HG03439 (cell line): Measurements from ENCODE around the gene CPNE7.
"Not testable (repeated sequence)": the region's sequence is repeated elsewhere in the genome, so short reads cannot be mapped to it uniquely, and the experiment has no call there.

ENCODE experiments used
- ATAC-seq: cut with Tn5 transposase; IDR thresholded peaks from one replicate; pipeline ENCODE4 v1.9.1; 2021; ENCODE audit warnings: mild to moderate bottlenecking, moderate library complexity; ENCODE audit not compliant: unreplicated experiment

Gene CPNE7

DNA sequence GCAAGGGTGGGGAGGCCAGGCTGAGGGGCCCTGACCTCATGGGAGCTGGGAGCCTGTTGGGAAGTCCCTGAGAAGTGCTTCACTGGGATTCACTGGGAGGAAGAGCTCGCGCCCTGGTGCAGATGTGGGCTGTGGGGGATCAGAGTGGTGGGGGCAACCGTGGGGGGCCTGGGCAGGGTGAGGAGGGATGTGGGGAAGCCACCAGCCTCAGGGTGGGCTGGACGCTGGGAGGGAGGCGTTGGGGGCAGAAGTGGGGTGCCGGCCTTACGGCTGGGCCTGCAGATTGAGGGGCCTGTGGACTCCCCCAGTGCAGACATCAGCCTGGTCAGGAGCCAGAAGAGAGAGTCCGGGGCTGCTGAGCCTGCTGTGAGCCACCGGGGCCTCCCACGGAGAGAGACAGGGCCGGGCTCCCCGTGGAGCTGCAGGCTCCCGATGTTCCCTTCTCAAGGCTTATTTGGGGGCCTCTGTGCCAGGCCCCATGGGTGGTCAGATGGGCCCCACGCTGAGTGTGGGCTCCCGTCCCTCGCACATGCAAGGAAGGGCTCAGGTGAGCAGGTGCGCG lies 45.7 kb downstream of the CPNE7 start:
- no peak for ATAC-seq

DNA sequence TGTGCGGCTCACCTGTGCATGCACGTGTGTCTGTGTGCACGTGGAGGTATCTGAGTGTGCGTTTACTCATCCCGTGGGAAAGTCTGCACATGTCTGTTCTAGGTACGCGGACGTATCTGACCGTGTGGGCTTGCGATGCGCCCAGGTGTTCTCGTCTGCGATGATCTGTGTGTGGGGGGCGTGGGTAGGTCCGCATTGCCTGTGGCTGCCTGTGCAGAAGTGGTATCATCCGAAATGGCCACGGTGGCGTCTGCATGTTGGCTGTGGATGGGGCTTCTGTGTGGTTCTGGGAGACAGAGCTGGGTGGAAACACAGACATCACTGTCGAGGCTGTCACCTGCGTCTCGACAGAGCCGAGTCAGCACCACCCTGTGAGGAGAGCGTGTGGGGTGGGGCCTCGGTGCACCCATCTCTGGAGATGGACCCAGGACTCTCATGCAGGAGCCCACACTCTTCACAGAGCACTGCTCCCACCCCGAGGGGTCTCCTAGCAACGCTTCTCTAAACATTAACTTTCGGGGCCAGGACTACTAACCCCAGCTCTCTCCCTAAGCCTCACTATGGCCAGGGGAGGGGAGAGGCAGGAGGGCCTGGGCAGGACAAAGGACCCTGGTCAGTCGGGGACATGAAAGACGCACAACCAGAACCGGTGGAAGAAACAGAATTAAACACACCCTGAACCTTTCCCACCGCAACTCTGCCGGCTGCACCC lies 46.3 kb downstream of the CPNE7 start:
- ATAC-seq: no peak

DNA sequence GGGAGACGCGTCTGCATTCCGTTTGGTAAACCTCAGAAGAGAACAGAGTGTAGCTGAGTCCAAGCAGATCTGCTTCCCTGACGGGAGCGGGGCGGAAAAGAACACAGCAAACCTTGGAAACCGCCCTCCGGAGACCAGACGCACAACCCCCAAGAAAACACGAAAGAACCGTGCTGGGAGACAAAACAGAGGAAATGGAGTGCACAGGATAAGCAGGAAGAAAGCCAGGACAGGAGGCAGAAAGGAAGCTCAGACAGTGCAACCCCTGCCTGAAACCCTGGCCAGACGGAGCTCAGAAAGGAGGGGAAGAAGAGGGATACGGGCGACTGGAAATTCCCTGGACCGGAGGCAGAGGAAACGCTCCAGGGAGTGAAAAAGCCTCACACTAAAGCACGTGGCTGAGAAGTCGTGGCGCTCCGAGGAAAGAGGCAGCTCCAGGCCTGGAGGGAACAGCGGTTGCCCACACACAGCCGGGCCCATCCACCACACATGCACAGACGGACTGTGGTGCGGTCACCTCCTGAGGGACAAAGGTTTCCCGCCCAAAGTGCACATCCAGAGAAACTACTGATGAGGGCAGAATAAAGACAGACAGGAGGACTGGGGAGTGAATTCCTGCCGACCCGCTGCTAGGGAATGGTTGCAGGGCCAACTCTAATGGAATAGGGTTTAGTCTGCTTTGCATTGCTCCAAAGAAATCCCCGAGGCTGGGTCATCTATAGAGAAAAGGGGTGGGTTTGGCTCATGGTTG lies 48.1 kb downstream of the CPNE7 start:
- no peak for ATAC-seq

DNA sequence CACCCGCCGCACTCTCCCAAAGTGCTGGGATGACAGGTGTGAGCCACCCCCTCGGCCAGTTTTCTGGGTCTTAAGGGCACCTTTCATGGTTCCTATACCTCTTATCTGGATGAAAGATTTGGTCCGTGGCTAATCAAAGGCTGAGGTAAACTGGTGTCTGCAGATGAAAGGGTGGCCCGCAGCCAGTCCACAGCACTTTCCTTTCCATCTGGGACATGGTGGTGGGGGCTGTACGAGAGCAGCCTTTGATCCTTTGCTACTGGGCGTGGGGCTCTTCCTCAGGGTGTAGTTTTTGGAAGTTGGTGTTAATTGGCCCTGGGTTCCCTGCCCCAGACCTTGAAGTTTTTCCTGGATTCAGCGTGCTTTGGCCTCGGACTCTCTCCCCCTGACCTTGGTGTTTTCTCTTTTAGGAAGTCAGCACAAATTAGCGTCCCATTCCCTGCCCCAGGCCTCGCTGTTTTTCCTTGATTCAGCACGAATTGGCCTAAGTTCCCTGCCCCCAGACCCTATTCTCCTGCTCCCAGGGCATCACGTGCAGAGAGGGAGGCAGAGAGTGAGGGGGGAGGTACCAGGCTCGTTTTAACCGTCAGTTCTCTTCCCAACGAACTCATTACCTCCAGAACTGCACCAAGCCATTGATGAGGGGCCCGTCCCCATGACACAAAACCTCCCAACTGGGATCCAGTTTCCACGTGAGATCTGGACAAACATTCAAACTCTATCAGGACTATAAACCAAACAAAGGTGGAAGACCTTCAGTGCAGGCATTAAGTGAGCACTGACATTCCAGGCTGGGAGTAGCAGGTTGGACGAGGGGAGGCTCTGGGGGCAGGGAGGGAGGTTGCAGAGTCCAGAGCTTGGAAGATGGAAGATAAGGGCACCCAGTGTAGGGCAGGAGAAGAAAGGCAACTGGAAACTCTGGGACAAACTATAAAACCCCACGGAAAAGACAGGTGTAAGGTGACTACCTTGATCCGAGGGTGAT lies 49.5 kb downstream of the CPNE7 start:
- no peak for ATAC-seq

DNA sequence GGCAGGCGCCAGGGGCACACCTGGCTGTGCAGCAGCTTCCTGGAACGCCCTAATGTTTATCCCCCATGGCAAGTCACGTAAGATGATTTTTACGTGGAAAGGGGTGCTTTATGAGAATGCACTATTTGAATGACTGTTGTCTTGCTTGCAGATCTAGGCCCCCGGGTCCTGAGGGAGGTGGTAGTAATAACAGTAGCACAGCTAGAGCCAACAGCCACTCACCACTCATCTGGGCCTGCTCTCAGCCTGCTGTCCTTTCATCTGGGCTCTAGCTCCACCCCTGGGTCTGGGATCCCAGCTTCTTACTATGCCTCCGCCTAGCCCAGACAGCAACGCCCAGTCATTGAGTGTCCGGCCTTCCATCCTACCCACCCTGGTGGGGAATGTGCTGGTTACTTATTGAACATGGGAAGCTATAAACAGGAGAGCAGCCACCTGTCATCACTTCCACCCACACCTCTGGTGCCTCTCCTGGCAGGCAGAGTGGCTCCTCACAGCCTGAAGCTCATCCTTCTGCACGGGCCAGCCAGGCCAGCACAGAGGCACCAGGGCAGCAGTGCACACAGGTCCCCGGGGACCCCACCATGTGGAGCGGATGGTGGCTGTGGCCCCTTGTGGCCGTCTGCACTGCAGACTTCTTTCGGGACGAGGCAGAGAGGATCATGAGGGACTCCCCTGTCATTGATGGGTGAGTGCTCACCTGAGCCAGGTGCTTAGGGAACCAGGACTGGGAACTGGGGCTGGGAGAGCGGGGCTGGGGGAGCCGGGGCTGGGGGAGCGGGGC lies 54.5 kb downstream of the CPNE7 start:
- ATAC-seq: no peak

DNA sequence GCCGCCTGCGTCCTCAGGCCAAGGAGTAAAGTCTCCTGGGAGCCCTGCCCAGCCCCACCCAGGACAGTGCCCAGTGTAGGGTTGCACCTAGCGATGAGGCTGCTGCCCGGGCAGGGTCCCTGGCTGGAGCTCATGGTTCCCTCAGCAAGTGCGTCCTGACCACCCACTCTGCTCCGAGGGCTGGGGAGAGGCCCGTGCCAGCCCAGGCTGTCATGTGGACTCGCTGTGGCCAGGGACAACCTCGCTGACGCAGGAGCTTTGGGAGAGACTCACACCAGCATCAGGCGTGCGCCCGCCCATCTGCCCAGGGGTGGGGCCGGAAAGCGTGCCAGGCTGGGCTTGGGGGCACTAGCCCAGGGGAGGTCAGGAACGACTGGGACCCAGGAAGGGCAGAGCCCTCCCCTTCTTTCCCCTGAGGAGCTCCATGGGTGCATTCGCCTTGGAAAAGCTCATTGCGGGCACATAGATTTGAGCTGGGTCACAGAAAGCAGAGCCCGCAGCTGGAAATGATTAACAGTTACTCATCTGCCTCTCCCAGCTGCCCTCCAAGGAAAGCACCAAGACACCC lies 57.6 kb downstream of the CPNE7 start:
- ATAC-seq: no peak

DNA sequence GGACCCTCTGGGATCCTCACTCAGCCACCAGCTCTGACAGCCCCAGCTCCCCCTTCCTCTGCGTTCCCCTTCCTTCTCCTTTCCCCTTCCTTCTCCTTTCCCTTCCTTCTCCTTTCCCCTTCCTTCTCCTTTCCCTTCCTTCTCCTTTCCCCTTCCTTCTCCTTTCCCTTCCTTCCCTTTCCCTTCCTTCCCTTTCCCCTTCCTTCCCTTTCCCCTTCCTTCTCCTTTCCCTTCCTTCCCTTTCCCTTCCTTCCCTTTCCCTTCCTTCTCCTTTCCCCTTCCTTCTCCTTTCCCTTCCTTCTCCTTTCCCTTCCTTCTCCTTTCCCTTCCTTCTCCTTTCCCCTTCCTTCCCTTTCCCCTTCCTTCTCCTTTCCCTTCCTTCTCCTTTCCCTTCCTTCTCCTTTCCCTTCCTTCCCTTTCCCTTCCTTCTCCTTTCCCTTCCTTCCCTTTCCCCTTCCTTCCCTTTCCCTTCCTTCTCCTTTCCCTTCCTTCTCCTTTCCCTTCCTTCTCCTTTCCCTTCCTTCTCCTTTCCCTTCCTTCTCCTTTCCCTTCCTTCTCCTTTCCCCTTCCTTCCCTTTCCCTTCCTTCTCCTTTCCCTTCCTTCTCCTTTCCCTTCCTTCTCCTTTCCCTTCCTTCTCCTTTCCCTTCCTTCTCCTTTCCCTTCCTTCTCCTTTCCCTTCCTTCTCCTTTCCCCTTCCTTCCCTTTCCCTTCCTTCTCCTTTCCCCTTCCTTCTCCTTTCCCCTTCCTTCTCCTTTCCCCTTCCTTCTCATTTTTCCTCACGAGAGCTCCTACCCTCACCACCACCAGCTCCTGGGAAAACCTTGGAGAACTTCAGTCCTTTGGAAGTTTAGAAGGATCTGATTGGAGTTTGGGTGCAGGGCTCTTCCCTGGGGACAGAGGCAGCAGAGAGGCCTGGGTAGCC lies 59.2 kb downstream of the CPNE7 start:
- ATAC-seq: not testable (repeated sequence)

DNA sequence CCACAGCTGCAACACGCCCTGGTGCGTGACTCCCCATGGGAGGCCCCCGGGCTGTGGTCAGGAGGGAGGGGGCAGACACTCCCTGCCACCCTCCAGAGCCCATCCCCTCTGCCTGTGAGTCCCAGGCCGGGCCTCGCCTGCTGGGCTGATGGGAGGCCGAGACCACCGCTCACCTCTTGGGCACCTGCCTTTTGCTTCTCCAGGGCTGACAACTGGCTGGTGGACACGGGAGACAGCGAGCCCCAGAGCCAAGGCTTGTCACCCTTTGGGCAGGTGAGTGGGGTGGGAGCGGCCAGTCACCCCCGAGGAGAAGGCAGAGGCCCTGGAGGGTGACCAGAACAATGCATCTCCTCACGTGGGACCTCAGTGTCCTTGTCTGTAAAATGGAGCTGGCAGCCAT lies 61.1 kb downstream of the CPNE7 start:
- ATAC-seq: no peak

DNA sequence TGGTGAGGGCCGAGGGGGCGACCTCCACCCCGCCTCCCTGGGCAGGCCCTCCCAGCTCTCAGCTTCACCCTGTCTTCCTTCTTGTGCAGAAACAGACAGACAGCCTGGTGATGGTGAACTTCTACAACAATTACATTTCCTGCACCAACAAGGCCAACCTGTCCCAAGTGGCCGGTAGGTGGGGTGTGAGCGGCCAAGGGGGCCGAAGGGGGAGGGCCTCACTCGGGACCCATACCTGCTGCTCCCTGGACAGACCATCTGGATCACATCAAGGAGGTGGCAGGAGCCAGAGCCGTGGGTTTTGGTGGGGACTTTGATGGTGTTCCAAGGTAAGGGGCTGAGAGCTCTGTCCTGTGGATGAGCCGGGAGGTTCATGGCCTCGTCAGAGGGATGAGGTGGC lies 61.8 kb downstream of the CPNE7 start:
- ATAC-seq: no peak

DNA sequence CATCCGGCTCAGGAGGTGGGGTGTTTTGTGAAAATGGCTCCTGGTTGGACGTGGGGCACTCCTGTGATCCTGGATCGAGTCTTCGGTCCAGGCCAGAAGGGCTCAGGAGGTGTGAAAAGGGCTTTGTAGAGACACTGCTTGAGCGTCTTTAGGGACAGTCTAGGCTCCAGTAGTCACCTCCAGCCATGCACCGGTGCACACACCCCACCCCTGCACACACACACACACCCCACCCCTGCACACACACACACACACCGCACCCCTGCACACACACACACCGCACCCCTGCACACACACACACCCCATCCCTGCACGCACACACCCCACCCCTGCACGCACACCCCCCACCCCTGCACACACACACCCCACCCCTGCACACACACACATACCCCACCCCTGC lies 62.9 kb downstream of the CPNE7 start:
- no peak for ATAC-seq

DNA sequence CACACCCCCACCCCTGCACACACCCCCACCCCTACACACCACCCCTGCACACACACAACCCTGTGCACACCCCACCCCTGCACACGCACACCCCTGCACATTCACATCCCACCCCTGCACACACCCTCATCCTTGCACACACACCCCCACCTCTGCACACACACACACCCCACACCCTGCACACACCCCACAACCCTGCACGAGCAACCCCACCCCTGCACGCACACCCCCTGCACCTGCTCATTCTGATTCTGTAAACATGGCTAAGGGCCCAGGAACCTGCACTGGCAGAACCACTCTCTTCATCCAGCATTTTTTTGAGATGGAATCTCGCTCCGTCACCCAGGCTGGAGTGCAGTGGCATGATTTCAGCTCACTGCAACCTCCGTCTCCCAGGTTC lies 63.8 kb downstream of the CPNE7 start:
- no peak for ATAC-seq

DNA sequence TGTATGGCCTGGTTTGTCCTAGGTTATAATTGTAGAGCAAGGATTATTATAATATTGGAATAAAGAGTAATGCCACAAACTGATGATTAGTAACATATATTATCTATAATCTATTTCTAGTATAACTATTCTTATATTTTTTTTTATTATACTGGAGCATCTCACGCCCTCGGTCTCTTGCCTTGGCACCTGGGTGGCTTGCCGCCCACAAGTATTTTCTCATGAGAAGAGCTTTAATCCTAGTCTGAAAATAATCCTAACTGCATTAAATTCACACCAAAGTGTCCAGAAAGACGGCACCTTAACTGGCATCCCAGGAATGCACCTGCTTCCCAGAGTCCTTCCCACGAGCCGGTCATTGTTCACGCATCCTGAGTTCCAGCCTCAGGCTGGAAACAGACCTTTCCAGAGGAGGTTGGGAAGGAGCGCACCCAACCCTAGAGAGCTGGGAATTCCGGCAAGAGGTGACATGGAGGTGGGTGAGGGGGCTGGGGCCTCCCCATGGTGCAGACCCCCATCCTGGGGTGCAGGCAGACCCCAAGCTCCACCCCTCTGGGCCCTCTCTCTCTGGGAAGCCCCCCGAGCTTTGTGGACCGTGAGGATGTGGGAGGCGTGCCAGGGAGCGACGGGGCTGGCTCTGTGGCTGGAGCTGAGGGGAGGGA lies 66.0 kb downstream of the CPNE7 start:
- no peak for ATAC-seq

DNA sequence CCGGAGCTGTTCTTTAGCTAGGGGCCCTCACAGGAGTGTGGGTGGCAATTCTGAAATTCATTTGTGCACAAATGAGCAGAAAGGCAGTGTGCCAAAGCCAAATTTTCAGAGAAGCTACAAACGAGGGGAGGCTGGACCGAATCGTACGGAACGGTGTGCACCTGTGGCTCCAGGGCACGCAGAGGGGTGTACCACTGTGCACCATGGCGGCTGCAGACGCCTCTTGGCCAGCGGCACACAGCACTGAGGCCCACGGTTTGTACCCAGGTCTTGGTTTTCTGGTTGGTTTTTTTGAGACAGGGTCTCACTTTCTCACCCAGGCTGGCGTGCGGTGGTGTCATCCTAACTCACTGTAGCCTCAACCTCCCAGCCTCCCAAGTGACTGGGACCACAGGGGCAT lies 67.0 kb downstream of the CPNE7 start:
- no peak for ATAC-seq

DNA sequence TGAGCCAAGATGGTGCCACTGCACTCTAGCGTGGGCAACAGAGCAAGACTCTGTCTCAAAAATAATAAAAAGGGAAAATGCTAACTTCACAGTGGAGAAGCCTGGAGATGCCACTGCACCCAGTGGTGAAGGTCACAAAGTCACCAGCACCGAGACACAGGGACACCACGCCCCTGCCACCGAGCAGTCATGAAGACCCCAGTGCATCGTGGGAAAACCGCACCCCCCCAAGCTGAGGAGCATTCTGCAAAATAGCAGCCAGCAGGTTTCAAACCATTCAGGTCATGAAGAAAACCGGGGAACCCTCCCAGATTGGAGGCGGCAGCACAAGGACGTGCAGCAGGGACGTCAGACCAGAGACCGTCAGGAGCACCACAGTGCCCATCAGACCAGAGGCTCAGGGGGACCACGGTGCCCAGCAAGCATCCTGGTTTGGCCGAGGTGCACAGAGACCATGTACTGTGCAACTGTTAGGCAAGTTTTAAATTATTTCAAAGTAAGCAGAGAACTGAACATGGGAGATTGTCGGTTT lies 68.3 kb downstream of the CPNE7 start:
- no peak for ATAC-seq

DNA sequence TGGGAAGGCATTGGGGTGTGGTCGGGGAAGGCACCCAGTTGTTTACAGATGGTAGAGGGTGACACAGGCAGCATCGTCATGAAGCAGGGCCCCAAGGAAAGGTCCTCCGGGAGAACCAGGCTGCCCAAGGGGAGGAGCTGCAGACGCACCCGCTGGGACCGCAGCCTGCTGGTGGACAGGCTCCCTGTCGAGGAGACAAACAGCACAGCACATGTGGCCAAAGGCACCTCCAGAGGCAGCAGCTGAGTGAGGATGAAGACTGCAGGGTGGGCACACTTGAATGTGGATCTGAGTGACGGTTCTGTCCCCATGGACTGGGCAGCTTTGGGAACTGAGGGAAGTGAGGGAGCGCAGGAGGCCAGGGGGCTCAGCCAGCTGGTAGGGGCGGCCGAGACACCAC lies 69.6 kb downstream of the CPNE7 start:
- no peak for ATAC-seq

DNA sequence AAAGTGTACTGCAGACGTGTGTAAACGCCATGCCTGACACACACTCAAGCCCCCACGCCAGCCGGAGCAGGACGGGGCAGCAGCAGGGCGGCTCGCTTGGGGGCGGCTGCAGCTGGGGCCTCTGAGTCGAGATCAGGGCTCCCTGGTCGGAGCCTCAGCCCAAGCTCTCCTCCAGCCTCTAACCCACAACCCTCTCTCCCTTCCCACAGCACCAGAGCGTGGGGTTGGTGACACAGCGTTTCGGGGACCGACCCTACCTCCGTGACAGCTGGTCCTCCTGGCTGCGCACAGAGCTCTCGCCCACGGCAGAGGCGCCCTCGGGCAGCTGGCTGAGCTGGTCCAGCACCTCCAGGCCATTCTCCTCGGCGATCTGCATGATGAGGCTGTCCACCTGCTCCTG lies 70.7 kb downstream of the CPNE7 start:
- no peak for ATAC-seq
